Occipital lobe (tissue), 2 donors: Measurements from ENCODE around the gene HLA-G. TPM values are rescaled to one million over a fixed set of nuclear protein-coding genes. Genes with fewer than 3 reads are reported as not detected.
"Not testable (repeated sequence)": the region's sequence is repeated elsewhere in the genome, so short reads cannot be mapped to it uniquely, and the experiment has no call there.

ENCODE experiments used
- DNase-seq: peaks from one replicate; lab custom pipeline; 2025; lab: John Stamatoyannopoulos, UW
- total RNA-seq: library from RNA; depleted of rRNA; stranded (reverse); fragments of >200 nt; gene quantifications from one replicate; pipeline ENCODE4 v1.2.3, GENCODE V29; 2014

Gene HLA-G
- total RNA-seq, result not detected

DNA sequence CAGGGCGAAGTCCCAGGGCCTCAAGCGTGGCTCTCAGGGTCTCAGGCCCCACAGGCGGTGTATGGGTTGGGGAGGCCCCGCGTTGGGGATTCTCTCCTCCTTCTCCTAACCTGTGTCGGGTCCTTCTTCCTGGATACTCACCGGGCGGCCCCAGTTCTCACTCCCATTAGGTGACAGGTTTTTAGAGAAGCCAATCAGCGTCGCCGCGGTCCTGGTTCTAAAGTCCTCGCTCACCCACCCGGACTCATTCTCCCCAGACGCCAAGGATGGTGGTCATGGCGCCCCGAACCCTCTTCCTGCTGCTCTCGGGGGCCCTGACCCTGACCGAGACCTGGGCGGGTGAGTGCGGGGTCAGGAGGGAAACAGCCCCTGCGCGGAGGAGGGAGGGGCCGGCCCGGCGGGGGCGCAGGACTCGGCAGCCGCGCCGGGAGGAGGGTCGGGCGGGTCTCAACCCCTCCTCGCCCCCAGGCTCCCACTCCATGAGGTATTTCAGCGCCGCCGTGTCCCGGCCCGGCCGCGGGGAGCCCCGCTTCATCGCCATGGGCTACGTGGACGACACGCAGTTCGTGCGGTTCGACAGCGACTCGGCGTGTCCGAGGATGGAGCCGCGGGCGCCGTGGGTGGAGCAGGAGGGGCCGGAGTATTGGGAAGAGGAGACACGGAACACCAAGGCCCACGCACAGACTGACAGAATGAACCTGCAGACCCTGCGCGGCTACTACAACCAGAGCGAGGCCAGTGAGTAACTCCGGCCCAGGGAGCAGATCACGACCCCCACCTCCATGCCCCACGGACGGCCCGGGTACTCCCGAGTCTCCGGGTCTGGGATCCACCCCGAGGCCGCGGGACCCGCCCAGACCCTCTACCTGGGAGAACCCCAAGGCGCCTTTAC is at the start of gene HLA-G:
Gene HLA-G (plus strand): TSS at position 247 of the 892 bp plus-strand sequence. CDS start 20 bp downstream, at position 267.
- DNase-seq, result no peak

DNA sequence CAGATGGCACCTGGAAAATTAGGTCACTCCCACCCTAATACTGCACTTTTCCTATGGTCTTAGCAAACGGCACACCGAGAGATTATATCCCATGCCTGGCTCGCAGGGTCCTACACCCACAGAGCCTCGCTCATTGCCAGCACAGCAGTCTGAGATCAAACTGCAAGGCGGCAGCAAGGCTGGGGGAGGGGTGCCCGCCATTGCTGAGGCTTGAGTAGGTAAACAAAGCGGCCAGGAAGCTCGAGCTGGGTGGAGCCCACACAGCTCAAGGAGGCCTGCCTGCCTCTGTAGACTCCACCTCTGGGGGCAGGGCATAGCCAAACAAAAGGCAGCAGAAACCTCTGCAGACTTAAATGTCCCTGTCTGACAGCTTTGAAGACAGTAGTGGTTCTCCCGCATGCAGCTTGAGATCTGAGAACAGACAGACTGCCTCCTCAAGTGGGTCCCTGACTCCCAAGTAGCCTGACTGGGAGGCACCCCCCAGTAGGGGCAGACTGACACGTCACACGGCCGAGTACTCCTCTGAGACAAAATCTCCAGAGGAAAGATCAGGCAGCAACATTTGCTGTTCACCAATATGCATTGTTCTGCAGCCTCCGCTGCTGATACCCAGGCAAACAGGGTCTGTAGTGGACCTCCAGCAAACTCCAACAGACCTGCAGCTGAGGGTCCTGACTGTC is 47.5 kb upstream of the HLA-G start:
- not testable (repeated sequence) for DNase-seq

DNA sequence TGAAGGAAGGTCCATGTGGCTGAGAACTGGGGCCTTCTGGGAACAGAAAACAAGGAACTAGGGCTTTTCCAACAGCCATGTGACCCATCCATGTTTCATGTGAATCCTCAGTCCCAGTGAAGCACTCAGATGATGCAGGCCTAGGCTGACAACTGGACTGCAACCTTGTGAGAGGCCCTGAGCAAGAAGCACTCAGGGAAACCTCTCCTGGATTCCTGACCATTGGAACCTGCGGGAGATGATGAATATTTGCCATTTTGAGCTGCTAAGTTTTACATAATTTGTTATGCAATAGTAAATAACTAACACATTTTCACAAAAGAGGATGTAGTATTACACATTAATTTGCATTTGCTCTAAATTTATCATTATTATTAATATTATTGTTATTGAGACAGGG is 38.4 kb upstream of the HLA-G start:
- no peak for DNase-seq

DNA sequence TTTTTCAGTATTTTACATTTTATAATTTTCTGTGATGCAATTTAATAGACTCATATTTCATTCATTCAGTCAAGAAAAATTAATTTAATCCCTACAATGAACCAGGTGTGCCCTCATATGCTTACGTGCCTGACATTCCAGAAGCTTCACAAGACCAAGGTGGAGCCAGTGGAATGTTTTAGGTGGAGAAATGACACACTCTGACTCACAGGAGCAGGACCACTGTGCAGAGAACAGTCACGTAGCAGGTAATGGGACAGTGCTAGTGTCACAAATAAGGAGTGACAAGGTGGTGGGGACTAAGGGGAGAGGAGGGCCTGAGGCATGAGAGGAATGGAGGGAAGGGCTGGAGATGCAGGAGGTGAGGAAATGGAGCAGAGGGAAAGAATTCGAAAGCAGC is 37.0 kb upstream of the HLA-G start:
- DNase-seq, result no peak

DNA sequence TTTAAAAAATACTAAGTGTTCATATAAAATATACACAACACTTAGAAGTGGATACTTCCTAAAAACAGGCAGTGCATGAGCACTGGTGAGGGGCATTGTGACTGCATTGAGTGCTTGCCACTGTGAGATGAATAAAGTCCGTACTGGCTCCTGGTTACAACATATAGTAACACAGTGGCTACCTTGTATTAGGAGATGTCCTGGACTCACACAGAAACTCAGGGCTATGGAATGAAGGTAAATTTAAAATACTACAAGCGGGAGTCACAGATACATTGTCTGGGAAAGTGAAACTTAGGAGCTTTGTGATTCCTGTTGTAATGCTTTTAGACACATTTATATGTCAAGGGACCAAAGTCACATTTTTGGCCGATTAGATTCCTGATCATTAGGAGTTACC is 36.5 kb upstream of the HLA-G start:
- no peak for DNase-seq

DNA sequence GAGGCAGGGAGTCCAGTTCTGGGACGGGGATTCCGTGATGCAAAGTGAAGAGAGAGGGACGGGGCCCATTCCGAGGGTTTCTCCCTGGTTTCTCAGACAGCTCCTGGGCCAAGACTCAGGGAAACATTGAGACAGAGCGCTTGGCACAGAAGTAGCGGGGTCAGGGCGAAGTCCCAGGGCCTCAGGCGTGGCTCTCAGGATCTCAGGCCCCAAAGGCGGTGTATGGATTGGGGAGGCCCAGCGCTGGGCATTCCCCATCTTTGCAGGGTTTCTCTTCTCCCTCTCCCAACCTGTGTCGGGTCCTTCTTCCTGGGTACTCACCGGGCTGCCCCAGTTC is 35.9 kb upstream of the HLA-G start:
- DNase-seq, result no peak

DNA sequence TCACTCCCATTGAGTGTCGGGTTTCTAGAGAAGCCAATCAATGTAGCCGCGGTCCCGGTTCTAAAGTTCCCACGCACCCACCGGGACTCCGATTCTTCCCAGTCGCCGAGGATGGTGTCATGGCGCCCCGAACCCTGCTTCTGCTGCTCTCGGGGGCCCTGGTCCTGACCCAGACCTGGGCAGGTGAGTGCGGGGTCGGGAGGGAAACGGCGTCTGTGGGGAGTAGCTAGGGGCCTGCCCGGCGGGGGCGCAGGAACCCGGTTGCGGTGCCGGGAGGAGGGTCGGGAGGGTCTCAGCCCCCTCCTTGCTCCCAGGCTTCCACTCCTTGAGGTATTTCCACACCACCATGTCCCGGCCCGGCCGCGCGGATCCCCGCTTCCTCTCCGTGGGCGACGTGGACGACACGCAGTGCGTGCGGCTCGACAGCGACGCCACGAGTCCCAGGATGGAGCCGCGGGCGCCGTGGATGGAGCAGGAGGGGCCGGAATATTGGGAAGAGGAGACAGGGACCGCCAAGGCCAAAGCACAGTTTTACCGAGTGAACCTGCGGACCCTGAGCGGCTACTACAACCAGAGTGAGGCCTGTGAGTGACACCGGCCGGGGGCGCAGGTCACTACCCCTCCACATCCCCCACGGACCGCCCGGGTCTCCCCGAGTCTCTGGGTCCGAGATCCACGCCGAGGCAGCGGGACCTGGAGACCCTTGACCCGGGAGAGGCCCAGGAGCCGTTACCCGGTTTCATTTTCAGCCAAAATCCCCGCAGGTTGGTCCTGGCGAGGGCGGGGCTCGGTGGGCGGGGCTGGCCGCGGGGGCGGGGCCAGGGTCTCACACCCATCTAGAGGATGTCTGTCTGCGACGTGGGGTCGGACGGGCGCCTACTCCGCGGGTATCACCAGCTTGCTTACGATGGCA is 35.2 kb upstream of the HLA-G start:
- no peak for DNase-seq

DNA sequence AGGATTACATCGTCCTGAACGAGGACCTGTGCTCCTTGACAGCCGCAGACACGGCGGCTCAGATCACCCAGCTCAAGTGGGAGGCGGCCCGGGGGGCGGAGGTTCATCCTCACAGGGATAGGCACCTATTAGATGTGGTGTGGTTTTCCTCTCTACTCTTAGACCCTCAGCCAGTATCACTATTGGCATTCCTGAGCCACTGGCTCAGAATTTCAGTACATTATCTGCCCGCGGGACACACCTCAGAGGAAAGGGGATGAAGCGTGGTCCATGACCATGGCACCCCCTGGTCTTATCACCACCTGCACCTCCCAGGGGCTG is 34.6 kb upstream of the HLA-G start:
- no peak for DNase-seq

DNA sequence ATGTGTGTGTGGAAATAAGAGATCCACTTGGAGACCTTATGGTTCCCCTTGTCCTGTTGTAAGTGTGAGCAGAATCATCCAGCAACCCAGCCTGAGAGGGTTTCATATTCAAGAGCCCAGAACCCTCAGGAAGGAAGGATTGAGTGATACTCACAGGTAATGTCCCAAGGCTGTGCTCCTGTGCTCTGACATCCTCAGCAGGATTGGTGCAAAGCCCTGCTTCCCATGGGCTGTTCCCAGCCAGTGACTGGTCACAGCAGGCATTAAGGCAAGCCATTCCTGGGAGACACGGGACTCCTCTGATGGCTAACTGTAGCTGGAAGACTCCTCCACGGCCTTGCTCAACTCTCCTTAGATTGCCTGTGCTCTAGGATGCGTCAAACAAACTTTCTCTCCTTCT is 33.8 kb upstream of the HLA-G start:
- DNase-seq, result no peak

DNA sequence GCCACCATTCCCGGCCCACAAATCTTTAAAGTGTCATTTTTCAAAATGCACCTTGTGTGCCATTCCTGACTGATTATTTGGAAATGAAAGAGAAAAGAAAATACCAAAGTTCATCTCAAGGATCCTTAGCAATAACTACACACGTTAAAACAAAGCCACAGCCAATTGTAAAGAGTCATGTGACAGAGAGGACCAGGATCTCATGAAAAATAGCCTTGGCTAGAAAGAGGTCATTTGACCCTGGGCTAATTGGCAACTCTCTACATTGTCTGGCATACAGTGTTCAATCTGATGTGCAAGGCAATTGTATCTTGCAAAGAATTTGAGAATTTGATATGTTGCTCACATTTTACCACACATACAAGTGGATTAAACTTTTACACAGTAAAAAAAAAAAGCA is 31.6 kb upstream of the HLA-G start:
- no peak for DNase-seq

DNA sequence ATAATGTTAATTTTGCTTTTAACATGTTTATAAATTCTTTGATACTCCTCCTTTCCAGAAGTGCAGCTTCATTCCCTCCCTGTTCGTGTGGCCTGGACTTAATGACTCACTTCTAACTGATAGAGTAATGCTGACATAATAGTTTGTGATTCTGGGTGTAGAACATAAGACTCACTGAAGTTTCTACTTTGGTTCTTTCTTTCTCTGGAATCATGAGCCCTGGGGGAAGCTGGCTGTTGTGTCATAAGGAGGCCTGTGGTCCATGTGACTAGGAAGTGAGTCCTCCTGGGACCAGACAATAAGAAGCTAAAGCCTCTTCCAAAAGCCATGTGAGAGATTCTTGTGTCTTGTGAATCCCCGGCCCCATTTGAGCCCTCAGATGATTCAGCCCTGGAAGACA is 30.5 kb upstream of the HLA-G start:
- no peak for DNase-seq

DNA sequence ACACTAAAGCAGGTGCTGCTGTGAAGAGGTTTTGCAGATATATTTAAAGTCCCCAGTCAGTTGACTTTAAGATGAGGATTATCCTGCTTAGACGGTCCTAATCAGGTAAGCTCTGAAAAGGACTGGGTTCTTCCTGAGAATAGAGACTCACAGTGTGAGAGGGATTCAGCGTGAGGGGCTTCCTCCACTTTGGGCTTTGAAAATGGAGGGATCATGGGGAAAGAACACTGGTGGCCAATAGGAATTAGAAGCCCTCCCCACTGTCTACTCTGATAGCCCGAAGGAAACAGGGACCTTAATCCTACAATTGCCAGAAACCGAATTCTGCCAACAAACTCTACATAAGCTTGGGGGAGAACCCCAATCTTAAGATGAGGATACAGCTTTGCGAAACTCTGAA is 29.7 kb upstream of the HLA-G start:
- no peak for DNase-seq

DNA sequence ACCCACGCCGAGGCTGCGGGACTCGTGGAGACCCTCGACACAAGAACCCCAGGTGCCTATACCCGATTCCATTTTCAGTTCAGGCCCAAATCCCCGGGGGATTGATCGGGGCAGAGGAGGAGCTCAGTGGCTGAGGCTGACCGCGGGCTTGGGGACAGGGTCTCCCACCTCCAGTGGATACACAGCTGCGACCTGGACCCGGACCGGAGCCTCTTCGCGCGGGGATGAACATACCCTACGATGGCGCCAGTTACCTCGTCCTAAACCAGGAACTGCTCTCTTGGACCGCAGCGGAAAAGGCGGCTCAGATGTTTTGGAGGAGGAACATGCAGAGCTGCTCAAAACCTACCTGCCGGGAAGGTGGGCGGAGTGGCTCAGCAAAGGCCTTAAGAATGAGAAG is 27.4 kb upstream of the HLA-G start:
- no peak for DNase-seq

DNA sequence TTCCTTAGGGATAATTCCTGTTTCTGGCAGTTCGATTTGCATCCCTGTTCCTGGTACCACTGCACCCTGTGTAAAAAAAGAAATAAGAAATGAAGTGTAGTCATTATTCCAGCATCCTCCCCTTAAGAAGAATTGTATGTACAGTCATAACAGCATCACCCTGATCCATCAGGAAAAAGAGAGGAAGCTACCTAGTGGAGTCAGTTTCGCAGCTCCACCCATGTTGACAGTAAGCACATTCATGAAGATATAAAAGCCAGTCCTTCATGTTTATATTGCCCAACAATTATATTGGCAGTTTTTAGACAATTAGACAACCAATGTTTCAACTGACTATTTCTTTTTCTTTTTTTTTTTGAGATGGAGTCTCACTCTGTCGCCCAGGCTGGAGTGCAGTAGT is 21.2 kb upstream of the HLA-G start:
- no peak for DNase-seq

DNA sequence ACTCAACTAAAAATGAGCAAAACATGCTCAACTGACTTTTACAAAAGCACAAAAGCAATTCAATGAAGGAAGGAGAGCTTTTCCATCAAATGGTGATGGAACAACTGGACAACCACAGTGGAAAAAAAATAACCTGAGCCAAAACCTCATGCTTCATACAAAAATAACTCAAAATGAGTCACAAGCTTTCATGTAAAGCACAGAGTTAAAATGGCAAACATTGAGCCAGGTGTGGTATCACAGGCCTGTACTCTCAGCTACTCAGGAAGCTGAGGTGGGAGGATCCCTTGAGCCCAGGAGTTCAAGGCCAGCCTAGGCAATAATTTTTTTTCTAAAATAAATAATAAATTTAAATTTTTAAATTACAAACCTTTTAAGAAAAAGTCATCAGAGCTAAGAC is 18.4 kb upstream of the HLA-G start:
- DNase-seq, result no peak

DNA sequence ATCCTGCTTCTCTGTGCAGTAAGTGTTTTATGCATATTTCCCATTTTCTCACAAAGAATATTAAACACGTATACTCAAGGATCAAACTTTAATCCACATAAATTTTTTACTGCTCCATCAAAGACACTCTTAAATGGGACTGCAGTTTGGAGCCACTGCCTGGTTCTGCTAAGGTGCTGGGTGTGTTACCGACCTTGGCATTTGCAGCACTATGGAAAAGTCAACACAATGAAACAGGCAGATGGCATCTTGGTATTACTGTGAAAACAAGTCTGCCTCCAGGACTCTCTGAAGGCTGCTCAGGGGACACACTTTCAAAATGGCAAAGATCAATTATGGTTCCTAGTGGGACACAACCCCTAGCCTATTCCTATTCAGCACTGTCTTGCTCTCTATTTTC is 17.3 kb upstream of the HLA-G start:
- no peak for DNase-seq

DNA sequence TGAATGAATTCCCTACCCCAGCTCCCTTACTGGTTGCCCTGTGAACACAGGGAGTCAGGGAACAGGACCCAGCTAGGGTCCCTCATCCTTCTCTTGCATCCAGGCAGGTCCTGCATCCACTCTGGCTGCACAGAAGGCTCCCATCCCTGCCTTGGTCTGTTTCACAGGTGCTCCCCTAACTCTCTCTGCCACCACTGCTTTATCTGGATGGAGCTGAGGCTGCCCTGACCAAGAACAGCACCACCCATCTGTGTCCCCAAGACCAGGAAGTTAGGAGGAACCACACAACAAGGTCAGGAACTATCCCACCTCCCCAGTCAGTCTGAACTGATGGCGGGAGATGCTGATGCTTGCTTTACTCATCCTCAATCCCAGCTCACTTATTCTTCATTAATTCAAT is 16.2 kb upstream of the HLA-G start:
- DNase-seq, result no peak

DNA sequence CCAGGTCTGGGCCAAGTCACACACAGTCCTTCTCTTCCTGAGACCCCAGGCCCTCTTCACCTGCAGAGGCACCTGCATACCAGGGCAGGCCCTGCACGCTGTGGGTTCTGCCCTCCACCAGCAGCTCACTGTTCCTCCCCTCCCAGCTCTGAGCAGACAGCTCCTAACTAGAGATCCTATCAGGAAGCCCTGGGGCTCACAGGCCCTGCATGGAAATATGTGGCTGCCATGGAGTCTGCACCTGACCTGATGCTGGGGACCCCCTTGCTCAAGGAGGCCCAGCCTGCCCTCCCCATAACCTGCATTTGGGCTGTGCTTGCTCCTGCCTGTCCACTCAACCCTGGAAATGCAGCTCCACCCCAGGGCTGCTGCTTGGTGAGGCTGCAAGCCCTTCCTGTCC is 14.6 kb upstream of the HLA-G start:
- no peak for DNase-seq

DNA sequence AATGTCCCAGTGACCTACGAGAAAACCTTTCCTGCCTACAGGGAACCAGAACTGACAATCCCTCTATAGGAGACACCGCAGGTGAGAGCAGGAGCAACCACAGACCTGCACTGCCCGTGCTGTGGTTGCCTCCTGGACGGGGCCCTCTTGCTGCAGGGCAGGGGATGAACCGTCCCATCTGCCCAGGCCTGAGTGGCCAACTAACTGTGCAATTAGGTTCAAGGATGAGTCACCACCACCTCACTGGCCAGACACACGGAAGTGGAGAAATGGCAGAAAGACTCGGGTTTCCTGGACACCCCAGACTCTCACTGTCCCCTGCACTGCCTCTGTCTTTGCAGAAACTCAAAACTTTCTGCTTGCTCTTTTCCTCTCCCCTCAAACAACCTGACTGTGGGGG is 13.8 kb upstream of the HLA-G start:
- no peak for DNase-seq

DNA sequence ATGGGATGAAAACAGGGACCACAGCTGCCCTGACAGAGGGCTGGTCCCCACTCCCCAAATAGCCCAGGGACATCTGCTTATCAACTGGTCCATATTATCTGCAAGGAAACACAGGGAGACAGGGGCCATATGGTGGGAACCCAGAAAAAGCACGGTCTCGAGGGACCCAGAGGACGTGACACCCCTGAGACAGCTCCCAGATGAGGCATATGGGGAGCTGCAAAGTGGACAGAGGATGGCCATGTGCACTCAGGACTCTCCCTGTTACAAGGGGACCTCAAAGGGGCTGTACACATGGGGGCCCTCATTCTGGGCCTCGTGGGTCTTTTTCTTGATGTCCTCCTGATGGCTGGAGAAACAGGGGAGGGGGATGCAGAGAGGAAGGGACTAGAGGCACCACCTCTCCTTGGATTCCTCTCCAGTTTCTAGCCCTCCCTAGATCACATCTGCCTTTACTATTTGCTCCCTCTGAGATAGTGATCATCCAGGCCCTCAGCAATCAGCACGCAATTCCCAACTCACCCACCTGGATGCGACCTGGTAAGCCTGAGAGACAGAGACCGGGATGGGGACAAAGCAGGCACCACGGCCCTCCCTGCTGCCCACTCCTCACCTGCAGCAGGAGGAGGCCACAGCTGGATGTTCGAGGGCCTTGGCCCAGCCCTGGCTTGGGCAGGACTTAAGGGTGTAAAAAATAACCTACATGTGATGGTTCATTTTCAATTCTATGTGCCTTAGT is 13.1 kb upstream of the HLA-G start:
- no peak for DNase-seq

DNA sequence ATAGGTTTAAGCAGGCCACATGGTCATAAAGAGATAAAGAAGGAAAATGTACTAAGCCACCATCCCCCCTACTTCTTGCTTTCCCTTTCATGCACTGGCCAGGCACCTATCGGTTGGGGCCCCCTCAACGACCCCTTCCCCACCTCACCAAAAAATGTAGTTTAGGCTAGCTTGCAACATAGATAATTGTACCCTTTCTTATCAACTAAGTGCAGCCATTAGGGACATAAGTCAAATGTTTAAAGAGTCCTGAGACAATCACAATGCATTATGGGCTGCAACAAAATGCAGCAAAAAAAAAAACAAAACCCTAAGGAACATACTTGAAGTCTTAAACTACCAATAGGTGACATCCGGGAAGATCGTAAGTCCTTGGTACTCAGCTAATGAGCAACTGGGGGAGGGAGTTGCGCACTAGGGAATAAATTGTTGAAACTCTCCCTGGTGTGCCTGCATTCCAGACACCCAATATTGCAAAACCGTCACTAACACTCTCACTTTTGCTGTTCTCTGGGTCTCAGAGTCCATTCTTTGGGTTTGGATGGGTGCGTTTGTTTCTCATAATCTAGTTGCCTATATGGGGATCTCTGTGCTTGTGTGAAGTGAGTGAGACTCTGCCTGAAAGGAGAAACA is 12.4 kb upstream of the HLA-G start:
- no peak for DNase-seq
